Right ventricle myocardium superior (tissue), 1 donor: ENCODE data around the gene SIL1. TPM values are rescaled to one million over a fixed set of nuclear protein-coding genes. Genes with fewer than 3 reads are reported as not detected.

ENCODE experiments used
- ATAC-seq: fragments of 200-7000 bp; cut with Tn5 transposase; one replicate; pipeline ENCODE4 v1.9.1; 2020; ENCODE audit warnings: mild to moderate bottlenecking; ENCODE audit not compliant: poor library complexity
- DNase-seq: peaks from one replicate; pipeline ENCODE4 v3.0.0-alpha.2; 2020
- intact Hi-C: fragments of 100-400 bp; cut with DNase I; formaldehyde crosslinking; loops from one replicate; pipeline ENCODE4 v1.11.2; 2022
- total RNA-seq: library from RNA; stranded (reverse); fragmentation: NEBNext Ultra II Directional; extraction: Animal tissue kit (Norgen Biotek cat#: 25700); gene quantifications from one replicate; pipeline ENCODE4 v1.2.1, GENCODE V29; 2021
- donor health status: DM: no; HTN: yes; CAD: no; lungs with severe emphysema.

The SIL1 gene
- total RNA-seq, 1 donor from 2014 or later, result 42.1 TPM

GRCh38 chr5:138898742-138899141 is 299.4 kb downstream of the SIL1 start:
- intact Hi-C loops, result no loop called here
- DNase-seq (no peak), ATAC-seq (no peak)

DNA sequence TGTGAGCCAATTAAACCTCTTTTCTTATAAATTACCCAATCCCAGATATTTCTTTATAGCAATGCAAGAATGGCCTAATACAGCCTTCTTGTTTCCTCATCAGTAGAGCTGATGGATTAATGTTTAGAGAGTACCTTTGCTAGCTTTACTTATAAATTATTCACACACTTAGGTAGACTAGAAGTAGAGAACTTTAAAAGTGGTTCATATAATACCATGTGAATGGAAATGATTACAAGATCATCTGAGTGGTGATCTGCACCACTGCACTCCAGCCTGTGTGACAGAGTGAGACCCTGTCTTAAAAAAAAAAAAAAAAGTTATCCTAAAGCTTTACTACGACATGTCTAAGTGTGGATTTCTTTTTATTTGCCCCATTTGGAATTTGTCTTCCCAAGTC is 299.9 kb downstream of the SIL1 start:
- ATAC-seq (no peak), DNase-seq (no peak)
- intact Hi-C loops, result no loop called here

Other genes starting within 250 kb of the SIL1 start
- 111 TPM for gene MATR3, start 95.4 kb upstream of the SIL1 start, total RNA-seq
- 142 TPM for gene PAIP2, start 143.5 kb upstream of the SIL1 start, total RNA-seq
- not detected for gene SLC23A1, start 184.9 kb upstream of the SIL1 start, total RNA-seq
- 0.70 TPM for gene MZB1, start 191.5 kb upstream of the SIL1 start, total RNA-seq
- 50.3 TPM for gene PROB1, start 196.7 kb upstream of the SIL1 start, total RNA-seq
- 17.1 TPM for gene SPATA24, start 205.7 kb upstream of the SIL1 start, total RNA-seq
- gene DNAJC18, start 241.2 kb upstream of the SIL1 start, total RNA-seq, result 11.5 TPM